HepG2 (cell line): ENCODE measurements around the gene GRB10. TPM values are rescaled to one million over a fixed set of nuclear protein-coding genes. Genes with fewer than 3 reads are reported as not detected.

Experiments used
- ATAC-seq: fragments of 200-7000 bp; cut with Tn5 transposase; 3 replicates; pipeline ENCODE4 v1.9.1; 2020; ENCODE audit warnings: mild to moderate bottlenecking, moderate library complexity
- BruUV-seq: library from RNA; stranded (reverse); fragments of 400-500 nt; replicated peaks from 2 replicates; lab custom pipeline; 2021; lab: Mats Ljungman, UMichigan
- CTCF ChIA-PET: fragments of 300-600 bp; formaldehyde crosslinking; extraction: SDS; loops from one replicate; lab custom pipeline; 2021; ENCODE audit warnings: low total read pairs, inconsistent platforms, low intra/inter-chr PET ratio; lab: Yijun Ruan, JAX
- POLR2A ChIA-PET: fragments of 350-600 bp; sonication (Branson Sonifier 250); formaldehyde crosslinking; loops from one replicate; lab custom pipeline; 2020; ENCODE audit warnings: antibody characterized with exemption, inconsistent platforms; lab: Yijun Ruan, JAX
- DNase-seq: peaks from one replicate; pipeline ENCODE4 v3.0.0-alpha.2; 2015; ENCODE audit warnings: low spot score
- FAIRE-seq: peaks from 3 replicates; lab custom pipeline; 2011; peaks lifted over from hg19 to GRCh38; lab: Jason Lieb, UNC
- H2AFZ ChIP-seq: one replicate; pipeline ENCODE4 v1.6.1; 2011; ENCODE audit warnings: low read length, inconsistent platforms
- H3K27ac ChIP-seq: fragments of 300-600 bp; 3 replicates; pipeline ENCODE4 v1.8.0; 2011; ENCODE audit warnings: mixed run types, mild to moderate bottlenecking, mixed read lengths, low read length, inconsistent platforms; ENCODE audit not compliant: insufficient read depth; ENCODE audit errors: extremely low read length
- H3K27me3 ChIP-seq, 2 experiments: fragments of 200-600 bp in 1 of 2; 2 replicates in 1 of 2; 3 replicates in 1 of 2; pipeline versions ENCODE4 v1.6.0 to v1.8.0; 2011; ENCODE audit warnings: low read length in 2 of 2, mild to moderate bottlenecking in 2 of 2, moderate library complexity in 2 of 2, inconsistent platforms in 1 of 2; ENCODE audit not compliant: insufficient read depth in 2 of 2, control insufficient read depth in 1 of 2
- H3K36me3 ChIP-seq, 2 experiments: fragments of 200-600 bp in 1 of 2; replicated peaks in 1 of 2; 2 replicates in 1 of 2; 3 replicates in 1 of 2; pipeline versions ENCODE4 v1.5.1 to v1.8.0; 2011; ENCODE audit warnings: low read length in 2 of 2, inconsistent platforms in 1 of 2; ENCODE audit not compliant: insufficient read depth in 2 of 2, control insufficient read depth in 1 of 2
- H3K4me1 ChIP-seq: 2 replicates; pipeline ENCODE4 v1.5.1; 2012; ENCODE audit warnings: low read length, inconsistent platforms; ENCODE audit not compliant: insufficient read depth
- H3K4me2 ChIP-seq: 2 replicates; pipeline ENCODE4 v1.6.0; 2011; ENCODE audit warnings: low read depth, low read length, inconsistent platforms
- H3K4me3 ChIP-seq, 3 experiments: fragments of 200-600 bp in 1 of 3; sonication (generic), shearing (Covaris generic) in 1 of 3; replicated peaks in 1 of 3; 2 replicates each; pipeline ENCODE4 v1.5.1; 2011 to 2016; ENCODE audit warnings: low read length in 3 of 3, inconsistent platforms in 2 of 3, low read depth in 2 of 3, mild to moderate bottlenecking in 2 of 3, control low read depth in 1 of 3, mixed read lengths in 1 of 3; ENCODE audit not compliant: insufficient read depth in 1 of 3
- H3K79me2 ChIP-seq: one replicate; pipeline ENCODE4 v1.6.1; 2011; ENCODE audit warnings: low read length, inconsistent platforms; ENCODE audit not compliant: insufficient read depth
- H3K9ac ChIP-seq: 2 replicates; pipeline ENCODE4 v1.6.0; 2011; ENCODE audit warnings: mild to moderate bottlenecking, low read depth, low read length, inconsistent platforms; ENCODE audit not compliant: insufficient read depth
- H3K9me3 ChIP-seq: 2 replicates; pipeline ENCODE4 v1.5.1; 2012; ENCODE audit warnings: mild to moderate bottlenecking, low read length
- H4K20me1 ChIP-seq: 2 replicates; pipeline ENCODE4 v1.6.0; 2011; ENCODE audit warnings: inconsistent platforms, mild to moderate bottlenecking, low read length, moderate library complexity; ENCODE audit not compliant: insufficient read depth
- BCL6 ChIP-seq: IDR thresholded peaks from 2 replicates; pipeline ENCODE4 v1.6.1; 2016; ENCODE audit warnings: missing genetic modification reagents, missing compliant biosample characterization
- HDAC2 ChIP-seq: sonication (generic); formaldehyde crosslinking; IDR thresholded peaks from 2 replicates; pipeline ENCODE4 v1.4.0; 2020; ENCODE audit warnings: missing genetic modification reagents
- KDM3A ChIP-seq: IDR thresholded peaks from 2 replicates; pipeline ENCODE4 v1.6.1; 2018; ENCODE audit warnings: low read depth, missing compliant biosample characterization
- MAFG ChIP-seq: sonication (generic); formaldehyde crosslinking; IDR thresholded peaks from 2 replicates; pipeline ENCODE4 v1.5.1; 2020; ENCODE audit warnings: mild to moderate bottlenecking, missing genetic modification reagents
- MEIS2 ChIP-seq: sonication (generic); formaldehyde crosslinking; IDR thresholded peaks from 2 replicates; pipeline ENCODE4 v1.9.0; 2021; ENCODE audit warnings: mild to moderate bottlenecking, missing genetic modification reagents
- SMARCE1 ChIP-seq: fragments of 450-650 bp; IDR thresholded peaks from 2 replicates; pipeline ENCODE4 v1.6.1; 2017; ENCODE audit warnings: borderline replicate concordance
- SPEN ChIP-seq: sonication (generic); formaldehyde crosslinking; IDR thresholded peaks from 2 replicates; pipeline ENCODE4 v1.5.1; 2020; ENCODE audit warnings: low read depth, mild to moderate bottlenecking, missing genetic modification reagents
- U2AF2 ChIP-seq: fragments of 200-400 bp; formaldehyde crosslinking; IDR thresholded peaks from 2 replicates; pipeline ENCODE4 v1.6.1; 2017; ENCODE audit warnings: low read depth, mild to moderate bottlenecking, low read length
- XBP1 ChIP-seq: sonication (generic); formaldehyde crosslinking; IDR thresholded peaks from 2 replicates; pipeline ENCODE4 v1.5.0; 2020; ENCODE audit warnings: missing genetic modification reagents
- YEATS4 ChIP-seq: sonication (generic); formaldehyde crosslinking; IDR thresholded peaks from 2 replicates; pipeline ENCODE4 v1.4.0; 2020; ENCODE audit warnings: missing genetic modification reagents, borderline replicate concordance
- ZFP36L2 ChIP-seq: sonication (generic); formaldehyde crosslinking; IDR thresholded peaks from 2 replicates; pipeline ENCODE4 v1.4.0; 2020; ENCODE audit warnings: missing genetic modification reagents
- ZNF296 ChIP-seq: sonication (generic); formaldehyde crosslinking; conservative IDR thresholded peaks from 2 replicates; pipeline ENCODE4 v1.5.0; 2020; ENCODE audit warnings: mild to moderate bottlenecking, missing genetic modification reagents
- ZNF703 ChIP-seq: sonication (generic); formaldehyde crosslinking; IDR thresholded peaks from 2 replicates; pipeline ENCODE4 v1.5.1; 2020; ENCODE audit warnings: missing genetic modification reagents, mild to moderate bottlenecking, moderate library complexity, borderline replicate concordance
- ZNF777 ChIP-seq: sonication (generic); formaldehyde crosslinking; IDR thresholded peaks from 2 replicates; pipeline ENCODE4 v1.4.0; 2020; ENCODE audit warnings: missing genetic modification reagents
- WGBS: methylation state at CpG from one replicate; pipeline ENCODE4 v1.1.6; 2017; ENCODE audit warnings: low lambda C conversion rate; 5-methylcytosine and 5-hydroxymethylcytosine counted together
- in situ Hi-C: cut with HindIII; loops from 2 replicates; pipeline ENCODE4 v1.10.0; 2017; ENCODE audit warnings: low pct_unique_long_range_greater_than_20kb; ENCODE audit not compliant: extremely low pct_ligation_motif_present
- intact Hi-C: fragments of 100-400 bp; cut with micrococcal nuclease; formaldehyde crosslinking; loops from one replicate; pipeline ENCODE4 v1.10.0; 2022; ENCODE audit not compliant: unreplicated experiment
- polyA plus RNA-seq, 8 experiments: library from polyadenylated mRNA; depleted of rRNA in 3 of 8; stranded (reverse) in 7 of 8; unstranded in 1 of 8; fragments of >200 nt; fragmentation: Illumina TruSeq in 4 of 8; extraction: Trizol in 4 of 8; gene quantifications; 2 replicates each; pipeline versions ENCODE4 v1.2.1 to v1.2.3, GENCODE V29; 2011 to 2016; ENCODE audit warnings: low read depth in 4 of 8, missing spikeins in 1 of 8, mixed read lengths in 1 of 8; ENCODE audit not compliant: insufficient read depth in 1 of 8
- total RNA-seq, 5 experiments: library from RNA; depleted of rRNA; stranded (reverse); fragments of >200 nt; fragmentation: Illumina TruSeq; extraction: Trizol; gene quantifications; 2 replicates each; pipeline ENCODE4 v1.2.3, GENCODE V29; 2016; ENCODE audit warnings: low read depth in 1 of 5
- TF ChIP-seq, protein P1 (sequence below): sonication (generic); formaldehyde crosslinking; IDR thresholded peaks from 2 replicates; pipeline ENCODE4 v1.4.0; 2020; ENCODE audit warnings: low read depth, missing genetic modification reagents
- TF ChIP-seq, protein P2 (sequence below): sonication (generic); formaldehyde crosslinking; IDR thresholded peaks from 2 replicates; pipeline ENCODE4 v1.8.0; 2022; ENCODE audit warnings: low read depth, missing genetic modification reagents
- TF ChIP-seq, protein P3 (sequence below): sonication (generic); formaldehyde crosslinking; IDR thresholded peaks from 2 replicates; pipeline ENCODE4 v1.4.0; 2020; ENCODE audit warnings: low read depth, mild to moderate bottlenecking, missing genetic modification reagents
- TF ChIP-seq, protein P4 (sequence below): sonication (generic); formaldehyde crosslinking; IDR thresholded peaks from 2 replicates; pipeline ENCODE4 v1.5.1; 2020; ENCODE audit warnings: missing genetic modification reagents, mild to moderate bottlenecking, borderline replicate concordance

The GRB10 gene
- total and polyA plus RNA-seq, 2 of the 13 experiments (the other 11 are each of a cell fraction or from before 2014, with no cell fraction given): 4.0 to 6.8 TPM

DNA sequence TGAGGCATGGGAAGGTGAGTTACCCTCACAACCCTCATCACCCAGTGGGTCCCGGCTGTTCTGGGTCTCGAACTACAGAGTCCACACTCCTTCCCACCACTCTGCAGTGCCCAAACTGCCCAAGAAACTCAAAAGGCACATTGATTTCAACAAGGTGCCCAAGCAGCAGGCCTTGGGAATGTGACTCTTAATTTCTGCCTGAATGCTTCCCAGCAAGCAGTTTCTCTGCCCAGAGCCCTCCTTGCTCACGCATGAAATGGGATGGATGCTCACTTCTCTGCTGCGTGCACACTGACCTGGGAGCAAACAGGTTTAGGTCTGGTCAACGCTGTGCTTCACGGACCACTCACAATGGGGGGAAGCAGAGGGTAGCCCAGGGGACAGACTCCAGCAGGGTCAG is 77.9 kb downstream of the GRB10 start (continued):
- TF ChIP-seq, protein P1, sequence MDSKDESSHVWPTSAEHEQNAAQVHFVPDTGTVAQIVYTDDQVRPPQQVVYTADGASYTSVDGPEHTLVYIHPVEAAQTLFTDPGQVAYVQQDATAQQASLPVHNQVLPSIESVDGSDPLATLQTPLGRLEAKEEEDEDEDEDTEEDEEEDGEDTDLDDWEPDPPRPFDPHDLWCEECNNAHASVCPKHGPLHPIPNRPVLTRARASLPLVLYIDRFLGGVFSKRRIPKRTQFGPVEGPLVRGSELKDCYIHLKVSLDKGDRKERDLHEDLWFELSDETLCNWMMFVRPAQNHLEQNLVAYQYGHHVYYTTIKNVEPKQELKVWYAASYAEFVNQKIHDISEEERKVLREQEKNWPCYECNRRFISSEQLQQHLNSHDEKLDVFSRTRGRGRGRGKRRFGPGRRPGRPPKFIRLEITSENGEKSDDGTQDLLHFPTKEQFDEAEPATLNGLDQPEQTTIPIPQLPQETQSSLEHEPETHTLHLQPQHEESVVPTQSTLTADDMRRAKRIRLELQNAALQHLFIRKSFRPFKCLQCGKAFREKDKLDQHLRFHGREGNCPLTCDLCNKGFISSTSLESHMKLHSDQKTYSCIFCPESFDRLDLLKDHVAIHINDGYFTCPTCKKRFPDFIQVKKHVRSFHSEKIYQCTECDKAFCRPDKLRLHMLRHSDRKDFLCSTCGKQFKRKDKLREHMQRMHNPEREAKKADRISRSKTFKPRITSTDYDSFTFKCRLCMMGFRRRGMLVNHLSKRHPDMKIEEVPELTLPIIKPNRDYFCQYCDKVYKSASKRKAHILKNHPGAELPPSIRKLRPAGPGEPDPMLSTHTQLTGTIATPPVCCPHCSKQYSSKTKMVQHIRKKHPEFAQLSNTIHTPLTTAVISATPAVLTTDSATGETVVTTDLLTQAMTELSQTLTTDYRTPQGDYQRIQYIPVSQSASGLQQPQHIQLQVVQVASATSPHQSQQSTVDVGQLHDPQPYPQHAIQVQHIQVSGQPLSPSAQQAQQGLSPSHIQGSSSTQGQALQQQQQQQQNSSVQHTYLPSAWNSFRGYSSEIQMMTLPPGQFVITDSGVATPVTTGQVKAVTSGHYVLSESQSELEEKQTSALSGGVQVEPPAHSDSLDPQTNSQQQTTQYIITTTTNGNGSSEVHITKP (CRISPR knock-in tag): no peak
- TF ChIP-seq, protein P2, sequence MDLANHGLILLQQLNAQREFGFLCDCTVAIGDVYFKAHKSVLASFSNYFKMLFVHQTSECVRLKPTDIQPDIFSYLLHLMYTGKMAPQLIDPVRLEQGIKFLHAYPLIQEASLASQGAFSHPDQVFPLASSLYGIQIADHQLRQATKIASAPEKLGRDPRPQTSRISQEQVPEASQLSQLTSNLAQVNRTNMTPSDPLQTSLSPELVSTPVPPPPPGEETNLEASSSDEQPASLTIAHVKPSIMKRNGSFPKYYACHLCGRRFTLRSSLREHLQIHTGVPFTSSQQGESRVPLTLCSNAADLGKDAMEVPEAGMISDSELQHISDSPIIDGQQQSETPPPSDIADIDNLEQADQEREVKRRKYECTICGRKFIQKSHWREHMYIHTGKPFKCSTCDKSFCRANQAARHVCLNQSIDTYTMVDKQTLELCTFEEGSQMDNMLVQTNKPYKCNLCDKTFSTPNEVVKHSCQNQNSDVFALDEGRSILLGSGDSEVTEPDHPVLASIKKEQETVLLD (CRISPR knock-in tag): no peak
- TF ChIP-seq ZFP36L2 (CRISPR knock-in tag): no peak
- no peak for TF ChIP-seq U2AF2
- TF ChIP-seq HDAC2 (CRISPR knock-in tag): no peak
- TF ChIP-seq XBP1: no peak
- no peak for TF ChIP-seq YEATS4 (CRISPR knock-in tag)
- no peak for TF ChIP-seq ZNF777 (CRISPR knock-in tag)

DNA sequence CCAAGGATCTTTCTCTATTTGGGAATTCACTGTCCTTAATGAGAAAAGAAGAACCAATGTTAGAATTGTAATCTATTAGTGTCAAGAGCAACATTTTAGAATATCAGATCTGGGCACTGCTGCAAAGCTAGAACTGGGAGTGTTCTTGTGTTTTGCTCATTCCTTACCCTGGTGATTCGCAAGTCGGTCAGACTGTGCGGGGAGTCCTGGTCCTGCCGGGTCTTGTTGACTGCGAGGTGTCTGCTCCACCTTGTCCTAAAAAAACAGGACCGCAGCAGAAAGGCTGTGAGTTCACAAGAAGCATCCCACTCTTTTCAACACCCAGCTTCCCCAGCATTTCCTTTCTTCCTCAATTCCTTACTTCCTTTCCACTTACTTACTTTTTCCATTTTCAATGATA is 79.0 kb downstream of the GRB10 start:
- Histone ChIP-seq H3K27ac (no peak overlapping the region), H3K9me3 (no peaks in the 10 kb centered on the region), H2AFZ (no peak overlapping the region), H3K4me2 (no peak overlapping the region), H3K9ac (no peak overlapping the region), H3K4me1 (peaks cover 9% of the 10 kb centered on the region), H3K4me3 (no peak overlapping the region), H3K27me3 (no peaks in the 10 kb centered on the region), H3K79me2 (no peaks in the 10 kb centered on the region), H4K20me1 (no peaks in the 10 kb centered on the region), H3K36me3 (no peaks in the 10 kb centered on the region)
- POLR2A ChIA-PET: no interaction called here
- WGBS: 91% methylated on average over 6 of the region's 6 CpGs
- FAIRE-seq: no peak
- intact Hi-C loops (no loop called here), in situ Hi-C loops (no loop called here)
- CTCF ChIA-PET: no interaction called here
- no TSS peak for BruUV-seq
- ATAC-seq: no peak
- no peak for DNase-seq
- no peak for TF ChIP-seq BCL6 (CRISPR knock-in tag)
- TF ChIP-seq SPEN (CRISPR knock-in tag): no peak
- no peak for TF ChIP-seq ZNF703 (CRISPR knock-in tag)
- TF ChIP-seq KDM3A: no peak
- no peak for TF ChIP-seq ZNF296
- TF ChIP-seq, protein P3, sequence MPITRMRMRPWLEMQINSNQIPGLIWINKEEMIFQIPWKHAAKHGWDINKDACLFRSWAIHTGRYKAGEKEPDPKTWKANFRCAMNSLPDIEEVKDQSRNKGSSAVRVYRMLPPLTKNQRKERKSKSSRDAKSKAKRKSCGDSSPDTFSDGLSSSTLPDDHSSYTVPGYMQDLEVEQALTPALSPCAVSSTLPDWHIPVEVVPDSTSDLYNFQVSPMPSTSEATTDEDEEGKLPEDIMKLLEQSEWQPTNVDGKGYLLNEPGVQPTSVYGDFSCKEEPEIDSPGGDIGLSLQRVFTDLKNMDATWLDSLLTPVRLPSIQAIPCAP (CRISPR knock-in tag): no peak
- TF ChIP-seq MEIS2 (CRISPR knock-in tag): no peak
- TF ChIP-seq MAFG (CRISPR knock-in tag): no peak
- no peak for TF ChIP-seq SMARCE1
- TF ChIP-seq, protein P4, sequence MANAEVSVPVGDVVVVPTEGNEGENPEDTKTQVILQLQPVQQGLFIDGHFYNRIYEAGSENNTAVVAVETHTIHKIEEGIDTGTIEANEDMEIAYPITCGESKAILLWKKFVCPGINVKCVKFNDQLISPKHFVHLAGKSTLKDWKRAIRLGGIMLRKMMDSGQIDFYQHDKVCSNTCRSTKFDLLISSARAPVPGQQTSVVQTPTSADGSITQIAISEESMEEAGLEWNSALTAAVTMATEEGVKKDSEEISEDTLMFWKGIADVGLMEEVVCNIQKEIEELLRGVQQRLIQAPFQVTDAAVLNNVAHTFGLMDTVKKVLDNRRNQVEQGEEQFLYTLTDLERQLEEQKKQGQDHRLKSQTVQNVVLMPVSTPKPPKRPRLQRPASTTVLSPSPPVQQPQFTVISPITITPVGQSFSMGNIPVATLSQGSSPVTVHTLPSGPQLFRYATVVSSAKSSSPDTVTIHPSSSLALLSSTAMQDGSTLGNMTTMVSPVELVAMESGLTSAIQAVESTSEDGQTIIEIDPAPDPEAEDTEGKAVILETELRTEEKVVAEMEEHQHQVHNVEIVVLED (CRISPR knock-in tag): no peak
